Left lung (tissue), 10 donors: Measurements from ENCODE around the gene SYT8. TPM values are rescaled to one million over a fixed set of nuclear protein-coding genes. Genes with fewer than 3 reads are reported as not detected.
"Not testable (repeated sequence)": the region's sequence is repeated elsewhere in the genome, so short reads cannot be mapped to it uniquely, and the experiment has no call there.

Source experiments
- ATAC-seq: fragments of 200-7000 bp; cut with Tn5 transposase; one replicate; pipeline ENCODE4 v1.9.1; 2020; ENCODE audit warnings: moderate library complexity
- DNase-seq, 4 donors: peaks; one replicate each; pipeline ENCODE4 v3.0.0-alpha.2; 2013 to 2020
- H3K27ac ChIP-seq, 2 donors: fragments of 200-600 bp; sonication (generic) in 1 of 2; one replicate each; pipeline versions ENCODE4 v1.5.0 to v1.8.0; 2020 to 2021
- H3K27me3 ChIP-seq, 2 donors: fragments of 200-600 bp; sonication (generic) in 1 of 2; one replicate each; pipeline versions ENCODE4 v1.5.0 to v1.8.0; 2020 to 2021
- H3K36me3 ChIP-seq, 2 donors: fragments of 200-600 bp; sonication (generic) in 1 of 2; one replicate each; pipeline versions ENCODE4 v1.5.0 to v1.8.0; 2020 to 2021
- H3K4me1 ChIP-seq, 2 donors: fragments of 200-600 bp; one replicate each; pipeline ENCODE4 v1.8.0; 2021
- H3K4me3 ChIP-seq, 2 donors: fragments of 200-600 bp; sonication (generic) in 1 of 2; one replicate each; pipeline versions ENCODE4 v1.5.0 to v1.8.0; 2020 to 2021; ENCODE audit warnings: mild to moderate bottlenecking in 1 of 2
- H3K9me3 ChIP-seq, 2 donors: fragments of 200-600 bp; sonication (generic) in 1 of 2; one replicate each; pipeline versions ENCODE4 v1.5.0 to v1.8.0; 2020 to 2021
- CTCF ChIP-seq, 2 donors: fragments of 200-600 bp; sonication (generic) in 1 of 2; IDR thresholded peaks; one replicate each; pipeline versions ENCODE4 v1.5.0 to v1.8.0; 2021; ENCODE audit warnings: antibody characterized with exemption in 2 of 2
- intact Hi-C, 2 donors: fragments of 100-400 bp; cut with DNase I; formaldehyde crosslinking; loops; one replicate each; pipeline versions ENCODE4 v1.11.2 to v1.14.2; 2022
- polyA plus RNA-seq, 6 donors: library from polyadenylated mRNA; unstranded; fragments of 120-200 nt; gene quantifications; one replicate each; pipeline ENCODE4 v1.2.1, GENCODE V29; 2013; ENCODE audit not compliant: insufficient read length in 6 of 6
- total RNA-seq, 2 donors: library from RNA; stranded (reverse); fragmentation: NEBNext Ultra II Directional; extraction: Animal tissue kit (Norgen Biotek cat#: 25700); gene quantifications; one replicate each; pipeline ENCODE4 v1.2.1, GENCODE V29; 2021
- donor health status: DM: no; HTN: yes; CAD: no.
- donor health status: DM: no; HTN: no; CAD: no.

Gene SYT8
- total and polyA plus RNA-seq, 8 donors = 0.21 to 8.8 (median 1.1) TPM

GRCh38 chr11:1871531-1871930 is 36.7 kb downstream of the SYT8 start:
- H3K27ac ChIP-seq = no peak overlapping the region
- no peak for ATAC-seq

GRCh38 chr11:1872267-1872985 is 37.6 kb downstream of the SYT8 start:
- ATAC-seq (no peak), DNase-seq (peak in 2 of 4 donors; percentile 26 to 47)
- intact Hi-C loops = no loop called here
- H3K27ac ChIP-seq = no peak overlapping the region
- no peak overlapping the region for H3K4me3 ChIP-seq
- H3K36me3 ChIP-seq = no peaks in the 10 kb centered on the region
- H3K9me3 ChIP-seq = no peaks in the 10 kb centered on the region
- H3K4me1 ChIP-seq = peaks cover 3 to 38% of the 10 kb centered on the region in 2 donors
- TF ChIP-seq CTCF (IDR thresholded peaks at IDR 0.05) = no peak
- H3K27me3 ChIP-seq = peaks cover 0 to 55% of the 10 kb centered on the region in 2 donors

More at GRCh38 chr11:1871531-1871930, 36.7 kb downstream of the SYT8 start:
- Histone ChIP-seq H3K36me3 (peaks cover 0 to 6% of the 10 kb centered on the region in 2 donors), H3K4me1 (peaks cover 0 to 30% of the 10 kb centered on the region in 2 donors), H3K27me3 (peaks cover 0 to 55% of the 10 kb centered on the region in 2 donors), H3K4me3 (no peak overlapping the region), H3K9me3 (no peaks in the 10 kb centered on the region)
- TF ChIP-seq CTCF (IDR thresholded peaks at IDR 0.05) = no peak
- peak in 2 of 4 donors; percentile 26 to 53 for DNase-seq
- intact Hi-C loops = no loop called here

- Histone ChIP-seq H3K27ac (no peak overlapping the region), H3K36me3 (no peaks in the 10 kb centered on the region), H3K4me1 (peaks cover 3 to 38% of the 10 kb centered on the region in 2 donors), H3K4me3 (no peak overlapping the region), H3K9me3 (no peaks in the 10 kb centered on the region), H3K27me3 (peaks cover 0 to 48% of the 10 kb centered on the region in 2 donors)
- peak in 2 of 4 donors; percentile 26 to 51 for DNase-seq
- TF ChIP-seq CTCF (IDR thresholded peaks at IDR 0.05) = no peak
- ATAC-seq = no peak
- intact Hi-C loops = no loop called here
Observed at GRCh38 chr11:1873048-1873812, 38.4 kb downstream of the SYT8 start.

GRCh38 chr11:1873813-1874150 is 39.0 kb downstream of the SYT8 start:
- H3K9me3 ChIP-seq, H3K27ac ChIP-seq, intact Hi-C loops, H3K36me3 ChIP-seq, H3K4me3 ChIP-seq, ATAC-seq: not testable (repeated sequence)
- peak in 2 of 4 donors; percentile 19 to 33 for DNase-seq
- peaks cover 3 to 36% of the 10 kb centered on the region in 2 donors for H3K4me1 ChIP-seq
- peaks cover 0 to 42% of the 10 kb centered on the region in 2 donors for H3K27me3 ChIP-seq

- H3K9me3 ChIP-seq, H3K36me3 ChIP-seq, H3K4me3 ChIP-seq, ATAC-seq, intact Hi-C loops, H3K27ac ChIP-seq: not testable (repeated sequence)
- peak in 2 of 4 donors; percentile 22 to 78 for DNase-seq
- Histone ChIP-seq H3K4me1 (peaks cover 3 to 35% of the 10 kb centered on the region in 2 donors), H3K27me3 (peaks cover 0 to 34% of the 10 kb centered on the region in 2 donors)
Observed at GRCh38 chr11:1874441-1875092, 39.8 kb downstream of the SYT8 start.
